Stimulated activated effector memory CD8-positive, alpha-beta T cell treated with anti-CD3 and anti-CD28 coated beads, Interleukin-12 subunit alpha, Interleukin-12 subunit beta, amount 100 ng/mL, for 72 hours (primary cell): ENCODE data around the gene PLCB3.
A peak's percentile ranks its signal among the peaks of the same experiment; 100 is the strongest.

Experiments used
- ATAC-seq: fragments of 150-1000 bp; cut with Tn5 transposase; 2 replicates; pipeline ENCODE4 v1.10.0; 2021
- DNase-seq, 2 donors: peaks; one replicate each; pipeline ENCODE4 v3.0.0; 2021 to 2022; ENCODE audit warnings: low spot score in 2 of 2
- H3K27ac Mint-ChIP-seq: one replicate; pipeline ENCODE4 v1.8.0; 2022; ENCODE audit warnings: mild to moderate bottlenecking, mixed read lengths
- H3K36me3 Mint-ChIP-seq: one replicate; pipeline ENCODE4 v1.8.0; 2022; ENCODE audit warnings: mild to moderate bottlenecking, mixed read lengths
- H3K4me1 Mint-ChIP-seq: one replicate; pipeline ENCODE4 v1.8.0; 2022; ENCODE audit warnings: mixed read lengths
- H3K4me3 Mint-ChIP-seq: one replicate; pipeline ENCODE4 v1.8.0; 2022; ENCODE audit warnings: mild to moderate bottlenecking, mixed read lengths
- H3K9me3 Mint-ChIP-seq: one replicate; pipeline ENCODE4 v1.8.0; 2022; ENCODE audit warnings: mixed read lengths

Gene PLCB3

DNA sequence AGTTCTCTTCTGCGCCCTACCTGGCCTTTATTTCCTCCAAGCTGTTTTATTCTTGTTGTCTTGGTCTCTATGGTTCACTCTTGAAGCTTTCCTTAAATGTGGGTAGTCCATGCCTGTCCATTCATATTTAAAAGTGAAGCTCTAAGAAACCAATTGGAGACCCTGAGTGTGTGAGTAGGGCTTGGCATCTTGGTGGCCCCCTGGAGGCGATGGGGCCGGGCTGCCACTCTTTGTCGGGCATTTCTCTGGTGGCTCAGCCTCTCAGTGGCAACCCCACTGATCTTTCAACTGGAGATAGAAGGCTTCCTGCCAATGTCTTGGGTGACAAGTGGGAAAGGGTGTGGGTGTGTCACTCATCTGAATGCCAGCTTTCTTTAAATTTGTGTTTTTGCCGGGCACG lies 34.5 kb upstream of the PLCB3 start:
- peaks cover 11% of the 10 kb centered on the region for H3K36me3 Mint-ChIP-seq
- DNase-seq (no peak), ATAC-seq (no peak)
- peaks cover 36% of the 10 kb centered on the region for H3K4me1 Mint-ChIP-seq
- no peaks in the 10 kb centered on the region for H3K9me3 Mint-ChIP-seq
- no peak overlapping the region for H3K27ac Mint-ChIP-seq
- H3K4me3 Mint-ChIP-seq = no peak overlapping the region

DNA sequence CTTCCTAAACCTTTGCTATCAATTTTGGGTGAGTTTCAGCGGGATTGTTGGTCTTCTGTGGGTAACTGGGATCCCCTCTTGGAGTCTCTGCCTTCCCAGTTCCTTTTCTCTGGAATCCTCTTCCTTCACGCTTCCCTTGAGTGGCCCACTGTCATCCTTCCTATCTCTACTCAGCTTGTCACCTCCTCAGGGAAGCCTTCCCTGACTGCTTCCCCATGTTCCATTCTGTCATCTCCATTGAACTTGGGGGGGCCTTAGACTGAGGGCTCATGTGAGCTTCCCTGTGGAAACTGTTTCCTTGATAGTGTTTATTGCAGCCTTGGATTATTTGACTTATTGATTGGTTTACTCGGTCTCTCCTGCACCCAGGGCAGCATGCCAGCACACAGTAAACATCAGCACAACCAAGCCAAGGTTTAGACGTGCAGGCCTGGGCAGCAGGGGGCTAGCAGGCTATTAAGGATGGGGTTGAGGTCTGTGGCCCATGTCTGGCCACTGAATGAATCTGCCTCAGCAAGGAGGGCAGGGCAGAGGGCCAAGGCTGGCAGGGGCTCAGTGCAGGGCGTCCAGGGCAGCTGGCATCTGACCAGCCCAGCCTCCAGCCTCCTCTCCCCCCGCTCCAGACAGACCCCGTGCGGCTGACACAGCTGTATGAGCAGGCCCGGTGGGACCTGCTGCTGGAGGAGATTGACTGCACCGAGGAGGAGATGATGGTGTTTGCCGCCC lies 32.5 kb upstream of the PLCB3 start:
- Mint-ChIP-seq H3K4me1 (peaks cover 22% of the 10 kb centered on the region), H3K9me3 (no peaks in the 10 kb centered on the region), H3K36me3 (peaks cover 30% of the 10 kb centered on the region), H3K4me3 (no peak overlapping the region), H3K27ac (peak overlapping the region; percentile 86)
- no peak for DNase-seq
- no peak for ATAC-seq

DNA sequence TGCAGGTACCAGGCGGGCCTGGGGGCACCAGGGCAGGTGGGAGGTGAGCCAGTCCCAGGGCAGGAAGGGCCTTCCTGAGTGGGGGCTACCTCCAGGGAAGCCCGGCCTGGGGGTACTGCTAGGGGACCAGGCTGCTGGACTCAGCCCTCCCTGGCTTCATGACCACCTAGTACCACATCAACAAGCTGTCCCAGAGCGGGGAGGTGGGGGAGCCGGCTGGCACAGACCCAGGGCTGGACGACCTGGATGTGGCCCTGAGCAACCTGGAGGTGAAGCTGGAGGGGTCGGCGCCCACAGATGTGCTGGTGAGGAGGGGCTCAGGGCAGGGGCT lies 32.0 kb upstream of the PLCB3 start:
- Mint-ChIP-seq H3K4me3 (no peak overlapping the region), H3K4me1 (peaks cover 23% of the 10 kb centered on the region), H3K9me3 (no peaks in the 10 kb centered on the region), H3K27ac (peak overlapping the region; percentile 86), H3K36me3 (peaks cover 35% of the 10 kb centered on the region)
- no peak for DNase-seq
- no peak for ATAC-seq

DNA sequence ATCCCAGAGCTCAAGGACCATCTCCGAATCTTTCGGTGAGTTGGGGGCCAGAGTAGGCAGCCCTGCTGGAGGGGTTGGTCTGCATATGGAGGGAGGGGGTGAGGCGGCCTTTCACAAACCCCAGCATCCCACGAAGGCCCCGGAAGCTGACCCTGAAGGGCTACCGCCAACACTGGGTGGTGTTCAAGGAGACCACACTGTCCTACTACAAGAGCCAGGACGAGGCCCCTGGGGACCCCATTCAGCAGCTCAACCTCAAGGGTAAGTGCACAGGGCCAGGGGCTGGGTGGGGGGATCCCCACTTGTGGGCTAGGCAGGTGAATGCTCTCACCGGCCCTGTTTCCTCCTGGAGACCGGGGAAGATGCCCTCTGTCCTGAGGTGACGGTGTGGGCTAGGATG lies 31.6 kb upstream of the PLCB3 start:
- H3K9me3 Mint-ChIP-seq = no peaks in the 10 kb centered on the region
- DNase-seq = no peak
- ATAC-seq = no peak
- no peak overlapping the region for H3K4me3 Mint-ChIP-seq
- H3K36me3 Mint-ChIP-seq = peaks cover 40% of the 10 kb centered on the region
- peak overlapping the region; percentile 86 for H3K27ac Mint-ChIP-seq
- H3K4me1 Mint-ChIP-seq = peaks cover 23% of the 10 kb centered on the region

DNA sequence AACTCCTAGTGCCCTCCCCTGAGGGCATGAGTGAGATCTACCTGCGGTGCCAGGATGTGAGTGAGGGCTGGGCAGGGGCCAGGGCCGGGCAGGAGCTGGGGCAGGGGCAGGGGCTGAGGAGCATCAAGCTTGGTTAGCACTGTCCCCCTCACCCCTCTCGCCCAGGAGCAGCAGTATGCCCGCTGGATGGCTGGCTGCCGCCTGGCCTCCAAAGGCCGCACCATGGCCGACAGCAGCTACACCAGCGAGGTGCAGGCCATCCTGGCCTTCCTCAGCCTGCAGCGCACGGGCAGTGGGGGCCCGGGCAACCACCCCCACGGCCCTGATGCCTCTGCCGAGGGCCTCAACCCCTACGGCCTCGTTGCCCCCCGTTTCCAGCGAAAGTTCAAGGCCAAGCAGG lies 31.1 kb upstream of the PLCB3 start:
- peaks cover 45% of the 10 kb centered on the region for H3K36me3 Mint-ChIP-seq
- H3K27ac Mint-ChIP-seq = no peak overlapping the region
- H3K4me1 Mint-ChIP-seq = peaks cover 23% of the 10 kb centered on the region
- ATAC-seq = no peak
- no peaks in the 10 kb centered on the region for H3K9me3 Mint-ChIP-seq
- no peak for DNase-seq
- no peak overlapping the region for H3K4me3 Mint-ChIP-seq

DNA sequence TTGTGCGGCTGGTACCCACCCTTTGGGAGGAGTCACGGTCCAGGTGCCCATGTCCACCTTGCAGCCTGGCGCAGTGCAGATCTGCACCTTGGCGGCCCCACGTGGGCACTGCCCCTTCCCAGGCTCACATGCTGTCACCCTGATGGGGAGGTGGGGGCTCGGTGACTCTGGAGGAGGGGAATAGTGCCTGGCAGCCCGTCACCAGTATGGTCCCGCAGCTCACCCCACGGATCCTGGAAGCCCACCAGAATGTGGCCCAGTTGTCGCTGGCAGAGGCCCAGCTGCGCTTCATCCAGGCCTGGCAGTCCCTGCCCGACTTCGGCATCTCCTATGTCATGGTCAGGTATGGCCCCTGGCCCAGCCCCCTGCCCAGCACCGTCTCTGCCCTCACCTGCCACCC lies 30.5 kb upstream of the PLCB3 start:
- Mint-ChIP-seq H3K36me3 (peaks cover 49% of the 10 kb centered on the region), H3K4me1 (peaks cover 24% of the 10 kb centered on the region), H3K27ac (peak overlapping the region; percentile 45), H3K9me3 (no peaks in the 10 kb centered on the region), H3K4me3 (no peak overlapping the region)
- ATAC-seq (no peak), DNase-seq (no peak)

DNA sequence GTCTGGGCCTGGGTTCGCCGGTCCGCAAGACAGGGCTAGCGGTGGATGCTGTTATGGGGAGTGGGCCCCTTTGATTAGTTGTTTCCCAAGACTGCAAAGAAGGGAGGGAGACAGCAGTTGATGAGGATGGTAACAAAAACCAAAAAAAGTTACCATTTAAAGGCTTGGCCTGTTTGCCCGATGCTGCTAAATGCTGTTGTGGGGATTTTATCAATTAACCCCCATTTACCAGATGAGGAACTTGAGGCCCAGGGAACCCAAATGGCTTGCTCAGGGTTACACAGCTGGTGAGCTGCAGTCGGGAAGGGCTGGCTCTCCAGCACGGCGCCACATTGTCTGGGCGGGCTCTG lies 28.7 kb upstream of the PLCB3 start:
- H3K4me1 Mint-ChIP-seq = peaks cover 34% of the 10 kb centered on the region
- H3K27ac Mint-ChIP-seq = no peak overlapping the region
- no peak for ATAC-seq
- no peaks in the 10 kb centered on the region for H3K9me3 Mint-ChIP-seq
- no peak overlapping the region for H3K4me3 Mint-ChIP-seq
- DNase-seq = no peak
- peaks cover 49% of the 10 kb centered on the region for H3K36me3 Mint-ChIP-seq

DNA sequence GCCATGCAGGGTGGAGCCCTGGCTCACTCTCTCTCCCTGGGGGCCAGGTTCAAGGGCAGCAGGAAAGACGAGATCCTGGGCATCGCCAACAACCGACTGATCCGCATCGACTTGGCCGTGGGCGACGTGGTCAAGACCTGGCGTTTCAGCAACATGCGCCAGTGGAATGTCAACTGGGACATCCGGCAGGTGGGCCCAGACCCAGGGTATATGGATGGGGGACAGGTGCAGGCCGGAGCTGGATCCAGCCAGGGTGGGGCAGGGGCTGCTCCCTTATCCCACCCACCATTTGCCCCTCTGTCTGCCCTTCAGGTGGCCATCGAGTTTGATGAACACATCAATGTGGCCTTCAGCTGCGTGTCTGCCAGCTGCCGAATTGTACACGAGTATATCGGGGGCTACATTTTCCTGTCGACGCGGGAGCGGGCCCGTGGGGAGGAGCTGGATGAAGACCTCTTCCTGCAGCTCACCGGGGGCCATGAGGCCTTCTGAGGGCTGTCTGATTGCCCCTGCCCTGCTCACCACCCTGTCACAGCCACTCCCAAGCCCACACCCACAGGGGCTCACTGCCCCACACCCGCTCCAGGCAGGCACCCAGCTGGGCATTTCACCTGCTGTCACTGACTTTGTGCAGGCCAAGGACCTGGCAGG lies 28.2 kb upstream of the PLCB3 start:
- Mint-ChIP-seq H3K36me3 (peaks cover 49% of the 10 kb centered on the region), H3K4me3 (no peak overlapping the region), H3K4me1 (peaks cover 38% of the 10 kb centered on the region), H3K9me3 (no peaks in the 10 kb centered on the region), H3K27ac (peak overlapping the region; percentile 86)
- ATAC-seq = no peak
- no peak for DNase-seq

DNA sequence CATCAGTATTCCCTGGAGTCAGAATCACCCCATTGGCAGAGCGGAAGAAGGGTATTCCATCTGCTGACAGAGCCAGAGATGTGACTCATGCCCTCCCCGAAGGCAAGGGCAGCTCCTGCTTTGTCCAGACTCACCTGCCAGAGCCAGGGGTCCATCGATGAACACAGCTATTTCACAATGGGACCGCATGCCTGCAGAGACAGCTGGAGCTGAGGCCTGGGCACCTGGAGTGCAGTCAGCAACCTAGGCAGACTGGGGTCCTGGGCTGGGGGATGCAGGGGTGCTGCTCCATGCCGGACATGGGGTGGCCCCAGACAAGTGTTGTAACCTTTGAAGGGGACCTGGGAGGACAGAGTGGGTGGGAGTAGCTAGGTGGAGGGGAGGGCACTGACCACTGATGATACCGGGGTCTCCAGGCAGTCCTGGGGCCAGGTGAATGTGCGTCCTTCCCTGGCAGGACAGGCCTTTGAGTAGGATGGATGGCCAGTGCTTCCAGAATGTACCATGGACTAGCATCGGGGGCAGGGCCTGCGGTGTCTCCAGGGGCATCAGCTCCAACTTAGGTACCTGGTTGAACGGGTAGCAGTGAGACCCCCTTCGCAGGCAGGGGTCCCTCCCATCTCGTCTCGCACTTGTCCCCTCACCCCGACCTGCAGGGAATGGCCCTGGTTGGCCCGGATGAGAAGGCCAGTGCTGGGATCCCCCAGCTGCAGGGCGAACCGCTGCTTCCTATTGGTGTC lies 27.0 kb upstream of the PLCB3 start:
- Mint-ChIP-seq H3K27ac (peak overlapping the region; percentile 86), H3K36me3 (peaks cover 61% of the 10 kb centered on the region)
- no peak for ATAC-seq

DNA sequence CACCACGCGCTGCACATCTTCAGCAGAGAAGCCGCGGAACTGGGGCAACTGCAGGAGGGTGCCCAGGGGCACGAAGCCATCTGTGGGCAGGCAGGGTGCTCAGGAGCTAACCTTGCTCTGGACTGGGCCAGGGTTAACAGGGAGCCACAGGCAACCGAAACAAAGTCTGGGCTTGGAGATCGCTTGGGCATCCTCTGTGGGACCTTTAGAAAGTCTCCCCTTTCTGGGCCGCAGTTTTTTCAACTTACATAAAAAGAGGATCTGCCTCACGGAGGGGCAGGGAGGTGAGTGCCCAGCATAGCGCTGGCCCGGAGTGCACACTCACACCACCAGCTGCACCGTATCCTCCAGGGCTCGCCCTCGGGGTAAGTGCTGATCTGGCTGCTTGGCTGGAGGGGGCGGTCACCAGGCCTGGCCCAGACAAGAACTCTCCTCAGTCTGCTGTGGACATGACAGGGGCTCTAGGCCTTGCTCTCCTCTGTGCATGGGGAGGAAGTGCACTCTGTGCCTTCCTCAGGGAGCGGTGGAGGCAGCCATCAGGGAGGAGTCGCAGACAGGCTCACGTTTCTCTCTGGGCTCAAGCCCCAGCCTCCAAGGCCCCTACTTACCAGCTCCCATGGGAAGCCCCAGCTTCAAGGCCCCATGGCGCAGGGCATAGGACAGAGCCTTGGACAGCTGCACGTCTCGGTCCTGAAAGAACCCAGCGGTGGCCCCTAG lies 26.3 kb upstream of the PLCB3 start:
- H3K4me1 Mint-ChIP-seq = peaks cover 42% of the 10 kb centered on the region
- ATAC-seq = no peak
- DNase-seq = no peak
- H3K27ac Mint-ChIP-seq = peak overlapping the region; percentile 86
- peaks cover 64% of the 10 kb centered on the region for H3K36me3 Mint-ChIP-seq
- H3K4me3 Mint-ChIP-seq = peak overlapping the region; percentile 87
- no peaks in the 10 kb centered on the region for H3K9me3 Mint-ChIP-seq

More for the DNA sequence above, 27.0 kb upstream of the PLCB3 start:
- no peak for DNase-seq
- Mint-ChIP-seq H3K9me3 (no peaks in the 10 kb centered on the region), H3K4me1 (peaks cover 35% of the 10 kb centered on the region), H3K4me3 (peak overlapping the region; percentile 87)

DNA sequence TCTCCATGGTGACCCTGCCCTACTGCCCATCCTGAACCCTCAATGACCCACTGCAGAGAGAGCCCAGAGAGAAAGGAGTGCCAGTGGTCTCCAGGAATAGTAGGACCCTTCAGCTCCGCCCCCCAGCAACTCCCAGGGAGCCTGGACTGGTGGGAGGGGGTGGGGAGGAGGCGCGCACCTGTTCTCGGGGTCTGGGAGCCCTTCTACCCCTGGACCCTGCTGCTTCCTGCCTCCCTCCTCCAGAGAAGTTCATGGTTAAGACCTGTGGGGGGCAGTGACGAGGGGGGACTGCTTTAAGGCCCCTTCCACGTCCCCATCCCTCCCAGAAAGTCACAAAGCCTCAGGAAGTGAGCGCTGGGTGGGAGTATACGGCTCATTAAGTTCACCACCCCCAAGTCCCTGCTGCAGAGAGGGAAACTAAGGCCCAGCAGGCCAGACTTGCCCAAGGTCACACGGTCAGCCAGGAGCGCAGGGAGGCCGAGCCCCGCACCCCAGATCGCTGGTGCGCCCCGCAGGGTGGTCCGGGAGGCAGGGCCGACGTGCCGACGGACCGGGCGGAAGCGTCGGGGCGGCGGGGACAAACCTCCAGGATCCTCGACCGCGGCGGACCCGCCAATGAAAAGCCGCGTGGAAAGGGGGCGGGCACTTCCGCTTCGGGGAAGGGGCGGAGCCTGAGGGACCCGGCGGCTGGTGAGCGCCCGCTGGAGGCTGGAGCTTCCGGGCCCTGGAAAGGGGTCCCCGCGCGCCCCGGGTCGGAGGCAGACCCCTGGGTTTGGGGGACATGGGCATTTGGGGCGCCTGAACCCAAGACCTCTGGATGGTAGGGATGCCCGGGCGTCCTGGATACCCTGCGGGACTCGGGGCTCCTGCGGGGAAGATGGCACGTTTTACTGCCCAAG lies 25.5 kb upstream of the PLCB3 start, which contains the start of the genes NUDT22 and TRPT1:
TSS of gene NUDT22 (plus strand) at position 667 of the 899 bp plus-strand sequence. CDS start 379 bp downstream, outside the sequence.
TSS of gene TRPT1 (minus strand) at position 579 of the 899 bp plus-strand sequence. CDS start at position 253, 326 bp downstream.
- Mint-ChIP-seq H3K4me3 (peak within 1 kb of the TSS; percentile 87), H3K36me3 (peaks cover 63% of the 10 kb centered on the region), H3K27ac (peak within 1 kb of the TSS; percentile 86), H3K4me1 (peaks cover 43% of the 10 kb centered on the region), H3K9me3 (no peaks in the 10 kb centered on the region)
- ATAC-seq (peak; percentile 76), DNase-seq (peak; percentile 92 to 96)

DNA sequence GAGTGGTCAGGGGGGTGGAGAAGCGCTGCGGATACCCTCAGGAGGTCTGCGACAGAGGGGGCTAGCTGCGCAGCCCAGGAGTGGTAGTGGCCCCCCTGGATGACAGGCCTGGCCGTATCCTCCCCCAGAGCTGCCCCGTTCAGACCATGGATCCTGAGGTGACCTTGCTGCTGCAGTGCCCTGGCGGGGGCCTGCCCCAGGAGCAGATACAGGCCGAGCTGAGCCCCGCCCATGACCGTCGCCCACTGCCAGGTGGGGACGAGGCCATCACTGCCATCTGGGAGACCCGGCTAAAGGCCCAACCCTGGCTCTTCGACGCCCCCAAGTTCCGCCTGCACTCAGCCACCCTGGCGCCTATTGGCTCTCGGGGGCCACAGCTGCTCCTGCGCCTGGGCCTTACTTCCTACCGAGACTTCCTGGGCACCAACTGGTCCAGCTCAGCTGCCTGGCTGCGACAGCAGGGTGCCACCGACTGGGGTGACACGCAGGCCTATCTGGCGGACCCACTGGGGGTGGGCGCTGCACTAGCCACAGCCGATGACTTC lies 24.8 kb upstream of the PLCB3 start:
- no peaks in the 10 kb centered on the region for H3K9me3 Mint-ChIP-seq
- ATAC-seq (peak; percentile 62), DNase-seq (peak; percentile 52 to 78)
- H3K4me3 Mint-ChIP-seq = peak overlapping the region; percentile 87
- peaks cover 56% of the 10 kb centered on the region for H3K36me3 Mint-ChIP-seq
- H3K27ac Mint-ChIP-seq = peak overlapping the region; percentile 86
- peaks cover 44% of the 10 kb centered on the region for H3K4me1 Mint-ChIP-seq

DNA sequence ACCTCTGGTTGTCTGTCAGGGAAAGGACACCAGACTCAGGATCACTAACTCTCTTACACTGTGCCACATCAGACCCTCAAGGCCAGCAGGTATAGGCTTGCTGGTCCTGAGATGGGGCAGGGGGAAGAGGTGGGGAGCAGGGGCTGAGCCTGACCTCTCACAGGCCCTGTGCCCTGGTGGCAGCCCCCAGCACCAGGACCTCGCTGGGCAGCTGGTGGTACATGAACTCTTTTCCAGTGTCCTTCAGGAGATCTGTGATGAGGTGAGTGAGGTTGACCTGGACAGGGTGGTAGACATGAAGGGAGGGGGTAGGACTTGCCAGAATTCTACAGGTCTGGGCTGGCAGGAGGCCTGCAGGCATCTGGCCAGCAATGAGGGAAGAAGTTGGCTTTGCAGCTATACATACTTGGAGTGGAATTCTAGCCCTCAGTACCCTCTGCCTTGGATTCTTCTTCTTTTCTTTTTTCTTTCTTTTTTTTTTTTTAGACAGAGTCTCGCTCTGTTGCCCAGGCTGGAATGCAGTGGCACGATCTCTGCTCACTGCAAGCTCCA lies 23.8 kb upstream of the PLCB3 start:
- Mint-ChIP-seq H3K4me3 (peak overlapping the region; percentile 87), H3K27ac (peak overlapping the region; percentile 86), H3K36me3 (peaks cover 47% of the 10 kb centered on the region), H3K4me1 (peaks cover 53% of the 10 kb centered on the region), H3K9me3 (no peaks in the 10 kb centered on the region)
- DNase-seq (no peak), ATAC-seq (no peak)
